Panc1 (cell line): ENCODE data around the gene ABCC1. TPM values are rescaled to one million over a fixed set of nuclear protein-coding genes. Genes with fewer than 3 reads are reported as not detected.

Experiments used
- ATAC-seq: fragments of 200-7000 bp; cut with Tn5 transposase; 2 replicates; pipeline ENCODE4 v1.9.1; 2020; ENCODE audit warnings: mild to moderate bottlenecking, moderate library complexity
- BruUV-seq: library from RNA; stranded (reverse); fragments of 400-500 nt; replicated peaks from 2 replicates; lab custom pipeline; 2021; lab: Mats Ljungman, UMichigan
- CTCF ChIA-PET: fragments of 300-600 bp; sonication (Branson Sonifier 250); formaldehyde crosslinking; loops from one replicate; lab custom pipeline; 2022; ENCODE audit warnings: antibody characterized with exemption; lab: Charles Lee
- POLR2A ChIA-PET: fragments of 300-600 bp; sonication (Branson Sonifier 250); formaldehyde crosslinking; loops from one replicate; lab custom pipeline; 2022; ENCODE audit warnings: antibody characterized with exemption; lab: Charles Lee
- DNase-seq: peaks from one replicate; pipeline ENCODE4 v3.0.0-alpha.2; 2010; ENCODE audit warnings: low read depth, low spot score
- H3K27ac ChIP-seq: 2 replicates; pipeline ENCODE4 v1.5.1; 2011; ENCODE audit warnings: mild to moderate bottlenecking, low read length, inconsistent platforms
- H3K27me3 ChIP-seq: fragments of 200-500 bp; sonication (Bioruptor generic); 2 replicates; pipeline ENCODE4 v1.6.0; 2014; ENCODE audit warnings: low read length, inconsistent platforms; ENCODE audit not compliant: control insufficient read depth, insufficient read depth
- H3K36me3 ChIP-seq: fragments of 200-500 bp; sonication (Bioruptor generic); 2 replicates; pipeline ENCODE4 v1.5.1; 2014; ENCODE audit warnings: inconsistent platforms, mild to moderate bottlenecking, low read length, moderate library complexity; ENCODE audit not compliant: control insufficient read depth, insufficient read depth
- H3K4me1 ChIP-seq: 2 replicates; pipeline ENCODE4 v1.5.1; 2011; ENCODE audit warnings: inconsistent platforms, mild to moderate bottlenecking, low read length, moderate library complexity; ENCODE audit not compliant: control insufficient read depth, insufficient read depth
- H3K4me3 ChIP-seq, 2 experiments: 2 replicates each; pipeline ENCODE4 v1.5.1; 2011 to 2012; ENCODE audit warnings: low read depth in 2 of 2, low read length in 2 of 2, mild to moderate bottlenecking in 2 of 2, inconsistent platforms in 1 of 2, moderate library complexity in 1 of 2
- H3K9me3 ChIP-seq: fragments of 200-500 bp; sonication (Bioruptor generic); 2 replicates; pipeline ENCODE4 v1.5.1; 2014; ENCODE audit warnings: low read depth, mild to moderate bottlenecking, inconsistent platforms, low read length, moderate library complexity; ENCODE audit not compliant: control insufficient read depth, insufficient read depth
- POLR2AphosphoS5 ChIP-seq: IDR thresholded peaks from 2 replicates; pipeline ENCODE4 v1.6.1; 2012; ENCODE audit warnings: mild to moderate bottlenecking, low read depth, low read length, moderate library complexity
- SIN3A ChIP-seq: IDR thresholded peaks from 2 replicates; pipeline ENCODE4 v1.6.1; 2012; ENCODE audit warnings: low read depth, mild to moderate bottlenecking, low read length, moderate library complexity, borderline replicate concordance; ENCODE audit not compliant: insufficient read depth
- TCF7L2 ChIP-seq: IDR thresholded peaks from 2 replicates; pipeline ENCODE4 v1.6.1; 2011; ENCODE audit warnings: mild to moderate bottlenecking, low read depth, low read length, inconsistent platforms
- in situ Hi-C: cut with HindIII; loops from 2 replicates; pipeline ENCODE4 v1.10.0; 2016; ENCODE audit warnings: low sequenced_read_pairs, low pct_unique_long_range_greater_than_20kb
- intact Hi-C: fragments of 100-400 bp; cut with micrococcal nuclease; formaldehyde crosslinking; loops from one replicate; pipeline ENCODE4 v1.10.0; 2022; ENCODE audit not compliant: unreplicated experiment
- total RNA-seq: library from RNA; stranded (reverse); gene quantifications from one replicate; pipeline ENCODE4 v1.2.1, GENCODE V29; 2021; ENCODE audit not compliant: unreplicated experiment
- TF ChIP-seq, protein P1 (sequence below): fragments of 450-650 bp; IDR thresholded peaks from 2 replicates; pipeline ENCODE4 v1.5.1; 2017; ENCODE audit warnings: mild to moderate bottlenecking
- TF ChIP-seq, protein P2 (sequence below), 2 experiments: IDR thresholded peaks; 2 replicates each; pipeline ENCODE4 v1.6.1; 2011 to 2012; ENCODE audit warnings: low read depth in 2 of 2, control low read depth in 1 of 2, low read length in 1 of 2, mild to moderate bottlenecking in 1 of 2, moderate library complexity in 1 of 2; ENCODE audit not compliant: insufficient read depth in 1 of 2

ABCC1 gene
- total RNA-seq, 1 experiment from 2014 or later, result 296 TPM

DNA sequence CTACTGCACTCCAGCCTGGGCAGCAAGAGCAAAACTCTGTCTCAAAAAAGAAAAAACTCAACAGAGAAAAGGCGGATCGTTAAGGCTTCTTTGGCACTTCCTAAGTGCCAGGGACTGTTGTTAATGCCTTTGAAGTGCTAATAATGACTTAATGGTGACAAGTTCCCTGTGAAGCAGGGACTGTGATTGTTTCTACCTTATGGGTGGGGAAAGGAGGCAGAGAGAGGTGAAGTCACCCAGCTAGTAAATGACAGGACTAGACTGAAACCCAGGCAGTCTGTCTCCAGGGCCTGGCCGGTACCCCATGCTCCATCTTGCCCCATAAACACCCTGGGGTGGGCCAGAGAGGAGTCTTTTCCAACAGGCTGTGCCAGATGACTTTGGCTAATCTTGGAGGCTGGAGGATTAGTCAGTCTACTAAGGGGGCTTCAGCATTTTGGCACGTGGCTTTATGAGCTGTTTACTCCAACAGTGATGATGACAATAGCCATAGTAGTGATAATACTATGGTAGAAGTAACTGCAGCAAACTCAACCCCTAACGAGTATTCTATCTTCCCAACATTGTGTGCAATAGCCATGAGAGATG lies 26.9 kb downstream of the ABCC1 start:
- Histone ChIP-seq H3K36me3 (no peaks in the 10 kb centered on the region), H3K27me3 (no peaks in the 10 kb centered on the region), H3K4me3 (no peak overlapping the region), H3K27ac (peak overlapping the region; percentile 2), H3K4me1 (peaks cover 32% of the 10 kb centered on the region), H3K9me3 (peaks cover 21% of the 10 kb centered on the region; the same call in 1 of the 2 replicates)
- in situ Hi-C loops (no loop called here), intact Hi-C loops (no loop called here)
- no peak for ATAC-seq
- ChIA-PET CTCF (no interaction called here), POLR2A (no interaction called here)
- BruUV-seq, result no TSS peak
- TF ChIP-seq, protein P1, sequence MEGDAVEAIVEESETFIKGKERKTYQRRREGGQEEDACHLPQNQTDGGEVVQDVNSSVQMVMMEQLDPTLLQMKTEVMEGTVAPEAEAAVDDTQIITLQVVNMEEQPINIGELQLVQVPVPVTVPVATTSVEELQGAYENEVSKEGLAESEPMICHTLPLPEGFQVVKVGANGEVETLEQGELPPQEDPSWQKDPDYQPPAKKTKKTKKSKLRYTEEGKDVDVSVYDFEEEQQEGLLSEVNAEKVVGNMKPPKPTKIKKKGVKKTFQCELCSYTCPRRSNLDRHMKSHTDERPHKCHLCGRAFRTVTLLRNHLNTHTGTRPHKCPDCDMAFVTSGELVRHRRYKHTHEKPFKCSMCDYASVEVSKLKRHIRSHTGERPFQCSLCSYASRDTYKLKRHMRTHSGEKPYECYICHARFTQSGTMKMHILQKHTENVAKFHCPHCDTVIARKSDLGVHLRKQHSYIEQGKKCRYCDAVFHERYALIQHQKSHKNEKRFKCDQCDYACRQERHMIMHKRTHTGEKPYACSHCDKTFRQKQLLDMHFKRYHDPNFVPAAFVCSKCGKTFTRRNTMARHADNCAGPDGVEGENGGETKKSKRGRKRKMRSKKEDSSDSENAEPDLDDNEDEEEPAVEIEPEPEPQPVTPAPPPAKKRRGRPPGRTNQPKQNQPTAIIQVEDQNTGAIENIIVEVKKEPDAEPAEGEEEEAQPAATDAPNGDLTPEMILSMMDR, result no peak
- TF ChIP-seq POLR2AphosphoS5 (no peak; the same call in 1 of the 2 replicates), SIN3A (no peak), TCF7L2 (no peak)
- TF ChIP-seq, protein P2, sequence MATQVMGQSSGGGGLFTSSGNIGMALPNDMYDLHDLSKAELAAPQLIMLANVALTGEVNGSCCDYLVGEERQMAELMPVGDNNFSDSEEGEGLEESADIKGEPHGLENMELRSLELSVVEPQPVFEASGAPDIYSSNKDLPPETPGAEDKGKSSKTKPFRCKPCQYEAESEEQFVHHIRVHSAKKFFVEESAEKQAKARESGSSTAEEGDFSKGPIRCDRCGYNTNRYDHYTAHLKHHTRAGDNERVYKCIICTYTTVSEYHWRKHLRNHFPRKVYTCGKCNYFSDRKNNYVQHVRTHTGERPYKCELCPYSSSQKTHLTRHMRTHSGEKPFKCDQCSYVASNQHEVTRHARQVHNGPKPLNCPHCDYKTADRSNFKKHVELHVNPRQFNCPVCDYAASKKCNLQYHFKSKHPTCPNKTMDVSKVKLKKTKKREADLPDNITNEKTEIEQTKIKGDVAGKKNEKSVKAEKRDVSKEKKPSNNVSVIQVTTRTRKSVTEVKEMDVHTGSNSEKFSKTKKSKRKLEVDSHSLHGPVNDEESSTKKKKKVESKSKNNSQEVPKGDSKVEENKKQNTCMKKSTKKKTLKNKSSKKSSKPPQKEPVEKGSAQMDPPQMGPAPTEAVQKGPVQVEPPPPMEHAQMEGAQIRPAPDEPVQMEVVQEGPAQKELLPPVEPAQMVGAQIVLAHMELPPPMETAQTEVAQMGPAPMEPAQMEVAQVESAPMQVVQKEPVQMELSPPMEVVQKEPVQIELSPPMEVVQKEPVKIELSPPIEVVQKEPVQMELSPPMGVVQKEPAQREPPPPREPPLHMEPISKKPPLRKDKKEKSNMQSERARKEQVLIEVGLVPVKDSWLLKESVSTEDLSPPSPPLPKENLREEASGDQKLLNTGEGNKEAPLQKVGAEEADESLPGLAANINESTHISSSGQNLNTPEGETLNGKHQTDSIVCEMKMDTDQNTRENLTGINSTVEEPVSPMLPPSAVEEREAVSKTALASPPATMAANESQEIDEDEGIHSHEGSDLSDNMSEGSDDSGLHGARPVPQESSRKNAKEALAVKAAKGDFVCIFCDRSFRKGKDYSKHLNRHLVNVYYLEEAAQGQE (IDR thresholded peaks at IDR 0.05; ENCODE audit: insufficient read depth in 1 of 2, low read depth in 2 of 2, low read length in 1 of 2), result no peak
- no peak for DNase-seq

DNA sequence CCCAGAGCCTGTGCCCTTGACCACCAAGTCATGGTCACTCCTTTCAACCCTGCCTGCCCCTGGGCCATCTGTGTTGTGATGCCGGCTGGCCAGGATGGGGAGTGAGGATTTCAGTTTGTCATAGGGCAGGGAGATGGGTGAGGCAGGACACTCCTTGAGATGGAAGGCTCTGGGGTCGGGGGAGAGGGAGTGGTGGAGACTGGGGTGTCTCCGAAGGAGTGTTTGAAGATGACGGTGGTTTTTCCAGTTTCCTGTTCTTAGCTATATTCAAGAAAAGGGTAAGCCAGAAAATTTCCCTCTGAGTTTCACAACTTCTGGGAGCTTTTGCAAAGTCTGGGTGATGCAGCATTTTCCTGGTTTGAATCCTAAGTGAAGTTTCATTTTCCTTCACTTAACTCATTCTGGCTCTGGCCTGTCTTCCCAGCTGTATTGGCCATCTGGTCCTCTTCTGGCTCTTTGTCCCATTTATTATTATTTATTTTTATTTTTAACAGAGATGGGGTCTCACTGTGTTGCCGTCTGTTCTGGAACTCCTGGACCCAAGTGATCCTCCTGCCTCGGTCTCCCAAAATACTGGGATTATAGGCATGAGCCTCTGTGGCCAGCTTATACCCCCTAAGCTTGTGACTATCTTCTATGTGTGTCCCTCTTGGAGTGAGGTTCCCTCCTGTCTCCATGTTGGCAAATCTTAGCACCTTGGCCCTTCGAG lies 27.7 kb downstream of the ABCC1 start:
- no peaks in the 10 kb centered on the region for H3K36me3 ChIP-seq
- H3K9me3 ChIP-seq, result peaks cover 22% of the 10 kb centered on the region; the same call in 1 of the 2 replicates
- CTCF ChIA-PET, result no interaction called here
- H3K27me3 ChIP-seq, result no peaks in the 10 kb centered on the region
- TF ChIP-seq, protein P2 (IDR thresholded peaks at IDR 0.05; ENCODE audit: insufficient read depth in 1 of 2, low read depth in 2 of 2, low read length in 1 of 2), result no peak
- no peak for TF ChIP-seq TCF7L2
- H3K4me1 ChIP-seq, result peaks cover 32% of the 10 kb centered on the region
- intact Hi-C loops, result no loop called here
- DNase-seq (no peak), ATAC-seq (no peak)
- peak overlapping the region; percentile 2 for H3K27ac ChIP-seq
- POLR2A ChIA-PET, result no interaction called here
- BruUV-seq, result no TSS peak
- no peak overlapping the region for H3K4me3 ChIP-seq
- in situ Hi-C loops, result no loop called here
